Epidermal melanocyte (primary cell): Measurements from ENCODE around the gene LIAS.

Source experiments
- DNase-seq: peaks from one replicate; pipeline ENCODE4 v3.0.0; 2011; ENCODE audit warnings: low spot score; ENCODE audit not compliant: insufficient read length

Gene LIAS

GRCh38 chr4:39528061-39528465 is 69.2 kb downstream of the LIAS start:
- no peak for DNase-seq
